Globus pallidus (tissue), 1 donor: Measurements from ENCODE around the gene RALGAPA1.
A peak's percentile ranks its signal among the peaks of the same experiment; 100 is the strongest.
"Not testable (repeated sequence)": the region's sequence is repeated elsewhere in the genome, so short reads cannot be mapped to it uniquely, and the experiment has no call there.

Source experiments
- DNase-seq: peaks from one replicate; pipeline ENCODE4 v3.0.0-alpha.2; 2015; ENCODE audit warnings: low spot score

The RALGAPA1 gene

DNA sequence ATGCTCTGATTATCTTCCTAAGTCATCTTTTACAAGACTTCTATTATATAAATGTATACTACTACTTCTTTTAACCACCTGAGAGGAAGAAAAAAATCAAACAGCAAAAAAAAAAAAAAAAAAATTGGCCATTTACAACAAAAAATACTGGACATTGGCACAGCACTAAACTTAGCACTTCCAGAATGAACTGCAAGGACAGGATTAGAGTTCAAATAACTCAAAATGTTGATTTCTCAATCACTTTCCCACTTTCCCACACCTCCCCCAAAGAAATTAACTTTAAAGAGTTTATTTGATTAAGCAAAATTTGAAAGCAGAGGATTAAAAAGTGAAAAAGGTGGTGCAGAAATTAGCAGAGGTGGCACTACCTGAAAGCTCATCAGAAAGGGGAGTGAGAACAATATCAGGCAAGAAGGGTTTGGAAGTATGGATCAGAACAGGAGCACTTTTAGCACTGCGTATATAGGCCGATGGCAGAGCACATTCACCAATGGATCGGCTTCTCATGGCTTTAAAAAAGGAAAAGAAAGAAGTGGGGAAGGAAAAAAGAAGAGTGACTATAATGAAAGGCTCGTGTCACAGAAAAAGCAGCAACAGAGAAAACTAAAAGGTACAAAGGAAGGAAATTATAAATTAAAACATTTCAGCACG lies 109.2 kb downstream of the RALGAPA1 start:
- DNase-seq: no peak

GRCh38 chr14:35696575-35696974 lies 112.5 kb downstream of the RALGAPA1 start:
- no peak for DNase-seq

- no peak for DNase-seq
Observed at GRCh38 chr14:35696119-35696518, 113.0 kb downstream of the RALGAPA1 start.

- no peak for DNase-seq
Observed at GRCh38 chr14:35695647-35696046, 113.4 kb downstream of the RALGAPA1 start.

DNA sequence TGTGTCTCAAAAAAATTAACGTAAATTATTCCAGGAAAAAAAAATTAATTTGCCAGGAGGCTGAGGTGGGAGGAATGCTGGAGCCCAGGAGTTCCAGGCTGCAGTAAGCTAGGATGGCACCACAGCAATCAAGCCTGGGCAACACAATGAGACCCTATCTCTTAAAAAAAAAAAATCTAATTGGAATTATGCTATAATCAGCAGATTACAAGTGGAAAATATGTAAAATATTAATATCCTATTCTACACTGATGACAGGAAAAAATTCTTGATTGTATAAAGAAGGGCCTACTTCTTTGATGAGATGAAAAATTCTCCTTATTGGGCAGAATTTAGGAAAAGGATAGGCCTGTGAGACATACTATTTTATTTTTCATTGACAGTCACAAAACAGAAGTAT lies 114.0 kb downstream of the RALGAPA1 start:
- no peak for DNase-seq

GRCh38 chr14:35689000-35689460 lies 120.1 kb downstream of the RALGAPA1 start:
- no peak for DNase-seq

- no peak for DNase-seq
Observed at GRCh38 chr14:35688126-35688826, 120.8 kb downstream of the RALGAPA1 start.

- DNase-seq: peak; percentile 51
Observed at GRCh38 chr14:35687335-35687939, 121.7 kb downstream of the RALGAPA1 start.

DNA sequence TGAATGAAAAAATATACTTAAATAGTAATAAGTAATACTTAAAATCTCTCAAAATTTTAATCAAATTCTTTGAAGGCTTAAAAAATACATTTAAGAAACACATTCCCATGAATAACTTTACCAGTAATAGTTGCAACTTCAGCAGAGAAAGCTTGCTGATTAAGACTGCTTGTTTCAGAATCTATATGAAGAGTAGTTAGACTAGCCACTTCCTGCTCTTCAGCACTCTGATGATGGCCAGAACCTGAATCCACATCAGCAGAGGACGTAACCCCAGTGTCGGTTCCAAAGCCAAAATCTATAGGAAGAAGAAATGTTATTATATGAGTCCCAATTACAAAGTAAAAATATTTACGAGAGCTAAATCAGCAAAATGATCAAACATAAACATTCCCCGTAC lies 125.4 kb downstream of the RALGAPA1 start:
- DNase-seq: not testable (repeated sequence)

DNA sequence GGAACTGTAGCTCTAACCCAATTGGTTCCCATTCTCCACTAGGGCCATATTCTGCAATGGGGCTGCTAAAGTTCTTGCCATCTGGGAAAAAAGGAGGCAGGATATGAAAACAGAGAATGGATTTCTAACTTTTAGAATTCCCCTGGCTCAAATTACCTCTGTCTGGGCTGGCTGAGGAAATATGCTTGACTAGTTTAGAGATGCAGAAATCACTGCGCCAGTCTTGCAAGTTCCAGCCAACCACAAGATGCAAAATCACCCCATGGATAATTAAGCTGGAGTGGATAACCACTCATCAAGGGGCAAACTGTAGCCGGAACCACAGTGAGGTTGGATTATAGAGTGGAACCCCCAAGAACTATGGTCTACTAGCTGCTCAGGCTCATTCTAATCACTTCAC lies 126.3 kb downstream of the RALGAPA1 start:
- no peak for DNase-seq

DNA sequence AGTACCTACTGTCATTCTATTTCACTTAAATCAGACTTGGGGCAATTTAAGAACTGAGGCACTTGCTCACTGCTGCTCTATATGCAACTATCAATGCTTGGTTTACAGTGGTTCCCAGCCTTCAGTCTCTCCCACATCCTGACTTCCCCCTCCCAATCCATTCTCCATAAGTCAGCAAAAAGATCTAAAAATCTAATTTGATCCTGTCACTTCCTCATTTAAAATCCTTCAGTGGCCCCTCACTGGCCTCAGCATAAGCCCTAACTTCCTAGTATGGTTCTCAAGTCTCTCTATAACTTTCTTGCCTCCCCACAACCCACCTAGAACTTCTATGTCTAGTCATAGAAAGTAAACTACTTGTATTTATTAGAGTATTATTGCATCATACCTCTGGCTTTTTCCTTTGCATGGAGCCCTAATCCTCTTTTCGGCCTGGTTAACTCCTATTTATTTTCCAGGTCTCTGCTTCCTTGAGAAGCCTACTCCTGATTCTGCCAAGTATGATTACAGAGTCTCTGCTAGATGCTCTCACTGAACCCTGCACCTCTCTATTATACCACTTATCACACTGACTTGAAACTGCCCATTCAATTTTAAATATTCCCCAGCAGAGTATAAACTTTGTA lies 130.6 kb downstream of the RALGAPA1 start:
- no peak for DNase-seq

- DNase-seq: no peak
Observed at GRCh38 chr14:35669782-35670181, 139.3 kb downstream of the RALGAPA1 start.

DNA sequence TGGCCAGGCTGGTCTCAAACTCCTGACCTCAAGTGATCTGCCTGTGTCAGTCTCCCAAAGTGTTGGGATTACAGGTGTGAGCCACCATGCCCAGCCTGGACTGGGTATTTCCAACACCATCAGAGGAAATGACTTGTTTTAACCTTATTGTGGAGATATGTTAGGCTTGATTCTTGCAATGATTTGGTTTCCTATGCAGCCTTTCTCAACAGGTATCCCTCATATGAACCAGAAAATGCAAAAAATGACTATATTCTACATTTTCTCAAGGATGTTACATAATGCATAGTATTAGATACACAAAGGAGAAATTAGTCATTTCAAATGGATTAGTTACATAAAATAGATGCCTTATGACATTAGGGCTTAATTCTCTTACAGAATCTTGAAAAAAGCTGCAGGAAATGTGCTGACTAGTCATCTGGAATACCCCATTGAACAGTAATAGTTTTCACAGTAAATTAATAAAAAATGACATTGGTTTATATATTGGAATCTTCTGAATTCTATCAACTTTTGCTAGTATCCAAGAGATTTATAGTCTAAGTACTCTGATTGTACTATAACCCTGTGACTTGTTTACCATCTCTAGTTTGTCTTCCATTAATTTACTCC lies 142.6 kb downstream of the RALGAPA1 start:
- DNase-seq: no peak

GRCh38 chr14:35661875-35662274 lies 147.2 kb downstream of the RALGAPA1 start:
- DNase-seq: no peak

DNA sequence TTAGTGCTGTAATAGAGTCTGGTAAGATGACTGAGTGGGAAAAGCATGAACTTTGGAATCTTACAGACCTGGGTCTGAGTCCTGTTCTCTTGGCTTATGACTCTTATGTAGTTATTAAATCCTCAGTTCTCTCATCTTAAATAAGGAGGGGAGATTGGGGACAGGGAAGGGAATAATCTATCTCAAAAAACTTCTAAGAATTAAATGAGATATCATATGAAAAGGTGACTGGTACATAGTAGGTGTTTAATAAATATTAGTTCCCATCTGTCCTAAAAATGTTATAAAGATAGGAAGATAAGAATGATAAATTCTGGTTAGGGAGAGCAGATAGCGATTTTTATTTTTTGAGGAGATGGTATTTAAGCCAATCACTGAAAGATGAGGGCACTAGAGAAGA lies 156.1 kb downstream of the RALGAPA1 start:
- DNase-seq: no peak

DNA sequence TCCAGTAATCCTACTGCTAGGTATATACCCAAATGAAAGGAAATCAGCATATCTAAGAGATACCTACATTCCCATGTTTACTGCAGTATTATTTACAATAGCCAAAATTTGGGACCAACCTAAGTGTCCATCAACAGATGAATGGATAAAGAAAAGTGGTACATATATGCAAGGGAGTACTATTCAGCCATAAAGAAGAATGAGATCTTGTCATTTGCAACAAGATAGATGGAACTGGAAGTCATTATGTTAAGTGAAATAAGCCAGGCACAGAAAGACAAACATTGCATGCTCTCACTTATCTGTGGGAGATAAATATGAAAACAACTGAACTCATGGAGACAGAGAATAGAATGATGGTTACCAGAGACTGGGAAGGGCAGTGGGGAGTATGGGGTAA lies 165.6 kb downstream of the RALGAPA1 start:
- DNase-seq: no peak

- DNase-seq: no peak
Observed at GRCh38 chr14:35637851-35638250, 171.2 kb downstream of the RALGAPA1 start.

- no peak for DNase-seq
Observed at GRCh38 chr14:35637269-35637668, 171.8 kb downstream of the RALGAPA1 start.

GRCh38 chr14:35632676-35633075 lies 176.4 kb downstream of the RALGAPA1 start:
- DNase-seq: no peak

GRCh38 chr14:35632271-35632670 lies 176.8 kb downstream of the RALGAPA1 start:
- DNase-seq: no peak

DNA sequence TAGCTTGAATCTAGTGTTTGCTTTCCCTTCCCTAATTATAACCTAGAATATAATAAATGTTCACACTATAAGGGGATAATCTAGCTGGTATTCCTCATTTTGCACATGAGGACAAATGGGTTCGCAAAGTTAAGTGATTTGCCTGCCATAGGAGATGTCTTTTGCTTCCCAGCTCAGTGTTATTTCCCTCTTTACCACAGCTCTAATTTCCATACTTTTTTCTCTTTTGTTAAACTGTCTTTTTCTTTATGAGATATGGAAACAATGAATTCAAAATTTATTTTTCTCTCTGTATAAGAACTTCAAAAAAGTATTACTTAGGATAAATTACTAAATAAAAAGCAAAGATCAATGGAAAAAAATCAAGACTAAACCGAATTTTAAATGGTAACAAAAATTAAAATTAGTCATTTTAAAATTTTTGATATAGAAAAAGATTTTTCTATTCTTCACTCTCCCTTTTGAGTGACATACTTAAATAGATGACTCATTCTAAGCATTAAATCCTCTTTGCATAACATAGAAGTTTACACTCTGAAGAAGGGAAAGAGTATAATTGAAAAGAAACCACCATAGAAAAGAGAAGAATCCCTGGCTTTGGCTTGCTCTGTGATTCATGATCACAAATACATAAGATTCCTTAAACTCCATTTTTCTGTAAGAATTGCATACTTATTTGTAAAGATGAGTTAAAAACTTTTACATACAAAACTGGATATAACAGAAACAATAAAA lies 177.9 kb downstream of the RALGAPA1 start:
- no peak for DNase-seq

GRCh38 chr14:35628989-35629388 lies 180.1 kb downstream of the RALGAPA1 start:
- DNase-seq: no peak
